Stimulated activated CD4-positive, alpha-beta T cell treated with anti-CD3 and anti-CD28 coated beads, Interleukin-4, amount 100 ng/mL, for 24 hours (primary cell): ENCODE measurements around the gene CABLES1.

Experiments used
- DNase-seq: peaks from one replicate; pipeline ENCODE4 v3.0.0-alpha.2; 2020

CABLES1 gene

DNA sequence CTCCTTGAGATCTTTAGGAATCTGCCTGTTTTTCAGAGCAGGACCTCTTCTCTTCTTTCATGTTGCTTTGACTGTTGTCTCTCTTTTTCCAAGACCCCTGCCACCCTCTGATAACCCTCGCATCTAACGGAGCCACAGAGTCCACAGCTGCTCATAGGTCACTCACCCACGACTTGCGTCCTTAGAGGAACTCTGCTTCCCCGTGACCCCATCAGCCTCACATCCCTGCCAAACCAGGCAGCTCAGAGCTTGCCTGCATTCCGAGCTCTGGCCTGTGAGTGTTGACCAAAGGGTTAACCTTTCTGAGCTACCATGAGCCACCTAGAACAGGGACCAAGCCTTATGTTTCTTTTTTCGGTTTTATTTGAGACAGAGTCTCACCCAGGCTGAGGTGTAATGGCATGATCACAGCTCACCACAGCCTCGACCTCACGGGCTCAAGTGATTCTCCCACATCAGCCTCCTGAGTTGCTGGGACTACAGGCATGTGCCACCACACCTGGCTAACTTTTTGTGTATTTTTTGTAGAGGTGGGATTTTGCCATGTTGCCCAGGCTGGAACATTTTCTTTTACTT is 36.4 kb downstream of the CABLES1 start:
- DNase-seq, result no peak

DNA sequence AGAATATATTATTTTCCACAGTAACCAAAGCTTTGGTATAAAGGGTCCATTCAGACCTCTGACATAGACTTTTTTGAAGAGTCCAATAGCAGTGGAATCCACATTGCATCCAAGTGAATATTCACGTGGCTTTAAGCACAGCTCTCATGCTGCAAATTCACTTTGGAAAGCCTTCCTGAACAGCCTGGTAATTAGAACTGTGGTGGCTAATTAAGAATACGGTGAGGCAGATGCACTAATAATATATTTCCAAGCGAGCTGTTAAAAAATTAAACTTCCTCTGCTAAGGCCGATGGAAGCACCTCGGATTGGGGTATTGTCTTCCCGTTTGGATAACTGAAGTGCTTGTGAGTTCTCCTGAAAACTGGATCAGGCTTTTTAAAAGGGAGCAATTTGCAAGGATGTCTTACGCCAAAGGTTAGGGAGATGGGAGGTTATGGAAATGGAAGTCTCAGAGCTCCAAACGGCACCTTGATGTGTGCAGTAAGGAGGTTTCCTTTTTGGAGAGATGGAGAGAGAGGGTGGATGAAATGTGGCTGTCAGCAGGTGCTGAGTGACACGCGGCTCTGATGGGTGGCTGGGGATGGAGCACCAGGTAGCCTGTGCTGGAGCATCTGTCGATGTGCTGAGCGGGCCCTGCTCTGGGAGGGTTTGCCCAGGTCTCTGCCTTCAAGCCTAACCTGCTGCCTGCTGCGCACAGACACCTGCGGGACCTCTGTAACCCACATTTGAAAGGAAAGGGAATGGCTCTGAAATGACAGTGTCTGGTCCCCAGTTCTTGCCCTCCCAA is 37.5 kb downstream of the CABLES1 start:
- DNase-seq, result no peak

DNA sequence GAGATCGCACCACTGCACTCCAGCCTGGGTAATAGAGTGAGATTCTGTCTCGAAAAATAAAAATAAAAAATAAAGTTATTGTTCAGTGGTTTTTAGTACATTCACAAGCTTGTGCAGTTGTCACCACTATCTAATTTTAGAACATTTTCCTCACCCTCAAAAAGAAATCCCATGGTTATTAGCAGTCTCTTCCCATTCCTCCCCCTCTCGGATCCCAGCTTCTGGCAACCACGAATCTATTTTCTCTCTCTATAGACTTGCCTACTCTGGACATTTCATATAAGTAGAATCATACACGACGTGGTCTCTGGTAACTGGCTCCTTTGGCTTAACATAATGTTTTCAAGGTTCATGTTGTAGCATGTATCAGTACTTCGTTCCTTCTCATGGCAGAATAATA is 38.6 kb downstream of the CABLES1 start:
- no peak for DNase-seq

DNA sequence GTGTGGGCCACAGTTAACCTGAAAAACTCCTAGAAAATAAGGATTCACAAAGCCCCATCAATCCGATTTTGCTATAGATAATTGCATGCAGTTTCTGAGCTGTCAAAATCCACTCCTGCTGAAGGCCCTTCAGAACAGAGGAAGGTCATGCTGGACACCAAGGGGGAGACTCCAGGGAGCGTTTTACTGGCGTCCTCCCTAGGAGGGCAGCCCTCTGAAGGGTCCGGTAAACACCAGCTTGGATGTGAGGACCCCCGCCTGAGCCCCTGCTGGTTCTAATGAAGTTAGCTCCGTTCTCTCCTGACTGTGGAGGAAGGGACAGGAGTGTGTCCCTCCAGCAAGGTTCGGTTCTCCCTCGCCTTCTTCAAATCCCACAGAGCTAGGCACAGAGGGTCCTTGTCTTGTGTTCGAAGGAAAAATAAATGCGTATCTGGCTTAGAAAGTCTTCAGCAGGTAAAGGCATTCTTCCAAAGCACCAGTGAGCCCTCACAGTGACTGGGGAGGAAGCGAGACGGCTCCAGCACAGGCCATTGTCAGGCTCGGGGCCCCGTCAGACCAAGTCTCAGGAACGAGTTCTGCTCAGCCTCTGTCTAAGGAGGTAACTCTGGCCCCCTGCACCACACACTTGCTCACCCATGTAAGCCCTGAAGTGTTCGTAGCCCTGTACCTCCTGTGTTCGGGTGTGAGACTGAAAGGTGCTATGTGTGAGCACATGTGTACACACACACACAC is 41.6 kb downstream of the CABLES1 start:
- DNase-seq, result no peak

DNA sequence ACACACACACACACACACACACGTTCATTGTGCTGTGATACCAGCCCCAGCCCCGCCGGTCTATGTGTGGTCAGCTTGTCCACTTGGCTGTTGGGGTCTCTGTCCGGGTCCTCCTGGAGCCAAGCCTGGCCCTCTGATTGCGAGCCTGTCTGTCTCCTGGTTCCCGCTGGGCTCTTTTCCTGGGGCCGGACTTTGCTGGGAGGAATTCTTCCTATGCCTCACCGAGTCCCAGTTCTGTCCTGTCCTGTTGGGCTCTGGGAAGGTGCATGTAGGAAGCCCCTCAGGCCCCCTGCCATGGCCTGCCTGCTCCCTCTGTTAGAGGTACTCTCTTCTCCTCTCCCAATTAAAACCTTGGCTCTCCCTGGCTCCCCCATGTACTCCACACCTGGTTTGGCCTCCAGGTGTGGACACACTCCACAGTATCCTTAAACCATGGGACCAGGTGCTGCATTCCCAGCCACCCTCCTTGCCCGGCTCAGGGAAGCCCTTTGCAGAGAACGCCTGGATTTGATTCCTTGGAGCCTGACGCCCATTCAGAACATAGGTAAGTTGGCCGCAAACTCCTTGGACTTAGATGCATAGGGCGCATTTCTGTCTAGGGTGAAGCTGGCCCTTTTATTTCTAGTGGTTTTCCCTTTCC is 42.3 kb downstream of the CABLES1 start:
- DNase-seq, result no peak

DNA sequence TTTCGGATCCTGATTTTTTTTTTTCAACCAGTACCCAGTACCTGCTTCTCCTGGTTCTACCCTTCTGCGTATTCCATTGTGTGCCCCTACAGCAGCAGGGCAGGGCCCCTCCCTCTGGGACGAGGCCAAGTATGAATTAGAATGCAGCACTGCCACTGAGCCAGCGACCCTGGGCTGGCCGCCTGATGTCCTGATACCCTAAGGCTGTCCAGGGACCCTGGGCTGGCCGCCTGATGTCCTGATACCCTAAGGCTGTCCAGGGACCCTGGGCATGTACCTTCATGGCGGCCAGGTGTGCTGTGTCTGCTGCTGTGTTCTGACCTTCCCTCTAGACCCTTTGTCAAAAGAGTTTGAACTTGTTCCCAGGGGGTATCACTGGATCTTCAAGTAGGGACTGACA is 42.9 kb downstream of the CABLES1 start:
- DNase-seq, result no peak

DNA sequence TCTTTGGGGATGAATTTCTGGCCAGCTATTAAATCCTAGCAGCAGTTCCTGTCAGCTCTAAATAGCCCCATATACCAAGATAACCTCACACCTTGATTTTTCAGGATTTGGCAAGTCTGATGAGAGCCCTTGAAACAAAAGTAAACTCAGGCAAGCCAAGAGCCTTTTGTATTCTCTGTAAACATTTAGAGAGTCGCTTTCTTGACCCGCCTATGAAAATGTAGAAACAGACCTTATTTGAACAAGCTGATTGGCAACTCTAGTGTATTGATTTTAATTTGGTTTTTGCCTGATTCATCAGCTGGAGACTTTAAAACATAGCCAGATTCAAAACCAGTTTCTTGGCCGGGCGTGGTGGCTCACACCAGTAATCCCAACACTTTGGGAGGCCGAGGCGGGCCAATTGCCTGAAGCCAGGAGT is 43.4 kb downstream of the CABLES1 start:
- no peak for DNase-seq

DNA sequence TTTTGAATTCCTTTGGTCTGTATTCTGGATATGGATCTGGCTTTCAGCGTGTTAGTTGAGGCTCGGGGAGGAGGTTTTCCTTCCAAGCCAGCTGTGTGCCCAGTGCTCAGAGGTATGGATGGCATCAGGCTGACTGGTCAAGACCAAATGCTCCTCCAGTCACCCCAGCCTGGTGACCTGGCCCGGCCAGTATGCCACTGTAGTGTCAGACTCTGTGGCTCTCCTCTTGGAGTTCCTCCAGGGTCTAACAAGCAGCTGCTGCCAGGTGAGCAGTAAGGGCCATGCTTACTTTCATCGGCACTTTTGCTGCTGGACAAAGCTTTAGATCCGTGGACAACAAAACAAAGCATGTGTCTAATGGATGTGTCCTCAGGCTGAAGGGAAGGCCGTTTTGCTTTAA is 44.1 kb downstream of the CABLES1 start:
- DNase-seq, result no peak

DNA sequence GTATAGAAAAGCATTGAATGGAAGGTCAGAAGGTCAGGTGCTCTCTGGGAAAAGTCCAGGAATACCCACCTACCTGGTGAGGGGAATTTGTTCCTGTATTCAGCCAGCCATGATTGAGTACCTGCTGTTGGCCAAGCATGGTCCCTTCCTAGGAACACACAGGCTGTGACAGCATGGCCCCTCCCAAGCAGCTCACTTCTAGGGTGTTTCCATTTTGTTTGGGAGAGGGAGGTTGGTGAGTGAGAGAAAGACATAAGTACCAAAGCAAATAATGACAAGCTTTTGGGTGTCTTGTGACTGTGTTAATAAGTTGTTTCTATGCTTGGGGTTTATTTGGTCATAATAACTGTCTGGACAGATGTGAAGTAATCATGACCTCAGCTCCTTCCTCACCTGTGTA is 46.3 kb downstream of the CABLES1 start:
- no peak for DNase-seq

DNA sequence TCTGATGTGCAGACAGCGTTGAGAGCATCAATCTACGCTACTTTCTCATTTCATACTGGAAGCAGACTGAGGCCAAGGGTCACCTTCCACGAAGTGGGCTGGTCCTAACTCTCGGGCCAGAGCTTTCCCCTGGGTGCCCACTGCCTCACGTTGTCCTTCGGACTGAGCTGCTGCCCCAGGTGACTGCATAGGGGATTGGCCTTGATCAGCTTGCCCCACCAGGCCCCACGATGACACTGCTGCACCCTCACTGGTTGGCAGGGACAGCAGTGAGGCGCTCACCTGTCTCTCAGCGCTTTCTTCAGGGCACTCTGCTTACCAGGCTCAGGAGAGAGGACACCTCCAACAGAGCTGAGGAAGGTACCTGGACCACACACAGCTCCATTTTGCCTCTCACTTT is 47.3 kb downstream of the CABLES1 start:
- no peak for DNase-seq

DNA sequence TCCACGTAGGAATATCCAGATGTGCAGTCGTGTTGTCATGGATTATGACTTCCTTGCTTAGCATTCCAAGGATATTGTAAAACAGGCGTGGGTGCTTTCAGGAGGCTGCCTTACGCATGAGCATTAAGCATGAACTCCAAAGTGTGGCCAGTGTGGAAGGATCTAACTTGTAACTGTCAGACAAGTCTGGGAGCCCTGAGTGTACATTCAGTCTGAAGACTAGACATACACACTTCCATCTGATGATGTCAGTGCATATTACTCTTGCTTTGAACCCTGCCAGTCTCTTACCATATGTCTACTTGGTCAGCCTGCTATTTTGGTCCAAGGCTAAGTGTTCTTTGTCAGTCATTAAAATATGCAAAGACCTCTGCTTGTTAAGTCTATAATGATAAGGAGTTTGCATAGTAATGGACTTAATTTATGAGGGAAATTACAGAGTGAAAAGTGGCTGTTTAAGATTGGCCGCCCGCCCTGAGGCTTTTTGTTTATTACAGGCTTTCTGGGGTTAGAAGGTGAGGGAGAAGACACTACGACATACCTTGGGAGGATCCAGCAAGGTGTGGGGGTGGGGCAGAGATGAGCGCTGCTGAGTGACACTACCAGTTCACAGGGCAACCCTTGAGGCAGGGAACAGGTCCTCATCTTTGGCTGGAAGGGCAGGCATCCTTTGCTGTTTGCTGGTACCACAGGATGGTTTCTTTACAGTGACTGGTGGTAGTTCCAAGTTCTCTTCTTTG is 48.3 kb downstream of the CABLES1 start:
- DNase-seq, result no peak

DNA sequence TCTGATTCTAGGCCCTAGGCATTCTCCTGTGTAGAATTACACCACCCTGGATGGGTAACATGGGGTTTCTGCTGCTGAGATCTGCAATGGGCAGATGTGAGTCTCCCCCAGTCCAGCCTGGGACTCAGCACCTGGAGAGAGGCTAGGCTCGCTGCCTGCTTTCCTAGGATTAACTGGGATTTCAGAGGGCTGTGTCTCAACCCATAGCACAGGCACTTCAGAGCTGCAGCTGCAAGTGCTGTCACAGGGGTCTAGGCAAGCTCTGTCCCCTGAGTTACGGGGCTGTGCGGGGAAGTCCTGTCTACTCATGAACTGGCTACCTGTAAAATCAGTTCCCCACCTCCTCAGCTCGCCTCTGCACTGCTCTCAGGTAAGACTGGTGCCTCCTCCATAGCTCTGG is 51.5 kb downstream of the CABLES1 start:
- DNase-seq, result no peak

DNA sequence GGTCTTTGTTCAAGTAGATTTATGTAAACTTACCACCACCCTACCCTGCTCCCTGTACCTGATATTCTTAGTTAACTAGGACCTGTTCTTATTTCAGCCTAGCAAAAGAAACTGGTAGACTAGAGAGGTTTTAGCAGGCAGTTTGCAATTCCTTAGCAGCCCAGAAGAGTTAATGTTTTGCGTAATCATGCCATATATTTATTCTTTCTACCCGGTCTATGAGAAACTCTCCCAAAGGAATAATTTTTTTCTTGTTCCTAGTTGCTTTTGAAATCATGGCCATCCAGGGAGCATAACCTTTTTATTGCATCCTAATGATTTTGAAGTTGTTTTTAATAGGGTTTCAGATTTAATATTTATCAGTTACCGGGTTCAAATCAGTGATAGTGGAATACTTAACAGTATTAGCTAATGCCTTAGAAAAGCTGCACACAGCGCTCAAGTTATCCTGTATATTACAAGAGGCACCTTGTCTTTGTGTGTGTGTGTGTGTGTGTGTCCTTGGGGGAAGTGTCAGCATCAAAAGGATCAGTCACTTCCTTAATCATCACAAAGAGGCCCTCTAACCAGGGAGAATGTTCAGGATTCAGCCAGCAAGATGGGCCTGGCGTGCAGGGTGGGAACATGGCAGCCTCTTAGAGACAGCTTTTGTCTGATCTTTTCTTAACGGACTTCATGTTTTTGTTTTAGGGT is 52.9 kb downstream of the CABLES1 start:
- no peak for DNase-seq

DNA sequence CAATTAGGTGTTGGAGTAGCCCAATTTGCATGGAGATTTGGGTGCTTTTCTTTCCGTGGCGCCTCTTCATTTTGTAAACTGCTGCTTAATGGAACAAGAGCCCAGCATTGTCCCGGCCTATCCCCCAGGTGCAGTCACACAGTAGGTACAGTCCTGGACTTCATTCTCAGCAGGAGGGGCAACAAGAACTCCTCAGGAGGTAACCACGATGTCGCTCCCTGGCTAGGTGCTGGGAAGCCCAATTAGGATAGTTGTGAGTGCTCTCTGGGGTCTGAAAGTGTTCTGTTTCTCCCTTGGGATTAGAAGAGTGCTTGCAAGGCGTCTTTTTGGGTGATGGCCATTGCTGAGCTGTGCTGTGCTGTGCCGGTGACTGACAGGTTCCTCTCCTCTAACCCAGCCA is 53.8 kb downstream of the CABLES1 start:
- no peak for DNase-seq

DNA sequence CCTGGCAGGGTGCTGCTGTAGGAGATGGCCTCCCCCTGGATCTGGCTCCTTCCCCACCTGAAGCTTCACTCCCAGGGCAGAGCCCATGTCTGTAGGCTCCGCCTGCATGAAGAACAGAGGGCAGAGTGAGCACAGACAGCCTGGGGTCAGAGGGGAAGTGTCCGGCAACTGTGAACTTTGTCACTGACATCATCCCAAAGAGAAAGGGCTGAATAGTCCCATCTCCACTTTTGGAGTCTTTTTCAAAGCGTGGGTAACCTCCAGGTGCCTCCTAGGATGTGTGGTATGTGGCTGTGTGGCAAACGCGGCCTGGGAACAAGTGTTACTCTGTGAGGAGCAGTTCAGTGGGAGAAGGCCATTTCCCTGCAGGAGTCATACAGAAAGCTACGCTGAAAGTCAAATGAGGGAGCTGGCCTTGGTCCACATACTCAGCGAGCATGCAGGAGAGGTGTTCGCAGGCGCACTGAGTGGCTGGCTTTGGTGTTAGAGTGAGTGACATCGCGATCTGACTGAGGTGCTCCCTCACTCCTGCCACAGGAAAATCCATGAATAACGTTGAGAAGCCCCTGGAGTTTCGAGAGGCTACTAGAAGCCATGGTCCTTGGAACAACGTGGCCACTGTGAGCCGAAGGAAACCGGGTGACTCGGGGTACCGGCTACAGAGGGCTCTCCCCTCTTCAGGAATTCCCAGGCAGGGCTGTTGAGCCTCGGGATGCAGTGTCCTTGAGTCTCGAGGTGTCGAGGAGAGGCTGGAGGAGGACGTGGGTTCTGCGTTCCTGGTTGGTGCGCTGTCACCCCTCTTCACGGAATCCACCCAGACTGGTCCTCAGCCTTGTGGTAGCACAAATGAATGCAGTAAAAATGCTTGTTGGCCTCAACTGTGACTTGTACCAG is 54.7 kb downstream of the CABLES1 start:
- no peak for DNase-seq

DNA sequence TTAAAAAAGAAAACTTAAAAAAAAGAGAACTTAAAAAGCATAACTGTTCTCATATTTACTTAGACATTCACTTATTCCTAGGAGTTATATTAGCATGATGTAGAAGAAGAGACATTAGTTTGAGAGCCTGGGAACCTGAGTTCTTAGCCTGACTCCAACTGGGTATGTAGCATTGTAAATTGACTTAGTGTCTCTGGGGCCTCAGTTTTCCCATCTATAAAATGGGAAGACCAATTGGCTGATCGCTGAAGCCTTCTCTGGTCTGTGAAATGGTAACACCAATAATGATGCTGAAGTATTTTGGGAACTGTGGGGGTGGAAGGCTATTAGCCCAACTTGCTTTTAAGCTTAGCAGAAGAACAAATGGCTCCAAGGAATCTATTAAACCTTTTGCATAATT is 55.9 kb downstream of the CABLES1 start:
- no peak for DNase-seq

DNA sequence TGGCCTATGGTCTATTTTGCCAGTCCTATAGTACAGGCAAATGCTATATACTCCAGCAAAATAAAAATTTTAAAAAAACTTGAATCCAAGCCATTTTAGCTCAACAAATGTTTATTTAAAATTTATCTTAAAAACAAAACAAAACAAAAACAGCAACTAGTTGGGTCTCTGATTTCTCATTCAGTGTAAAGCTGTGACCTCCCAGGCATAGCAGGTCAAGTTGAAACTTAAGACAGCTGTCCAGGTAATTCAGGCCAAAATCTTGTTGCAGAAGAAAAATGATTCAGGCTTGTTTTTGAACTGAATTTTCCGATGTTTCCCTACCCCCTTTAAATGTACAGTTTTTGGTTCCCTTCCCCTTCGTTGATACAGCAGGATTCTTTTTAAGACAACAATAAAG is 58.5 kb downstream of the CABLES1 start:
- no peak for DNase-seq

DNA sequence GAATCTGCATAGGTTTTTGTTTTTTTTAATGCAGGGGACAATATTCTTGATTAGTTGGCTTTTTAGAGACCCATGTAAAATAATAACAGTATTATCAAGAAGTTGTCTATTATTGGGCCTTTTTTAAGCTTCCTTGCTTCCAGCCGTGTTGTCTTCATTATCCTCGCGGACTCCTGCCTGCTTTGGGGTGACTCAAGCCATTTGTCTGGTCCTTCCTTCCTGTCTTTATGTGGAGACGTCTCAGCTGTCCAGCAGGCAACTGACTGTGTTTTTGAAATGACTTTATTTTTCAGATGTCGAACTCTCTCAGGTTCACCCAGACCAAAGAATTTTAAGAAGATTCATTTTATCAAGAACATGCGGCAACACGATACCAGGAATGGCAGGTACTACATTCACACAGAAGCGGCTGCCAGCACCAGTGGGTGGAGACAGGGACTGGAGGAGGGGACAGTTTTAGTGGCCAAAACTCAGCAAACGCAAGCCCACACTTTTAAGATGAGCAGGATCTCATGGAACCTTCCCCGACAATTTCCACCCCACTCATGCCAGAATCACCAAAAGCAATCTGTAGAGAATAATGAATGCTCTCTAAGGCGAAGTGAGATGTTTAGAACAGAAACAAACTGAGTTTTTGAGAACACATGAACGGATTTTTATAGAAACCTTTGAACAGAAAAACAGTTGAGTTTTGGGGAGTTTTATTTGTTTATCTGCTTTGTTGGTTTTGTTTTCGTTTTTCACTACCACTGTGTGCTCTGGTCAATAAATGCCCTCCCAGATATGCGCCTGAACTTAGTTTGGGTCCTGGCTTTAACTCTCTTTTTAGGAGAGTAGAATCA is 59.1 kb downstream of the CABLES1 start:
- no peak for DNase-seq

DNA sequence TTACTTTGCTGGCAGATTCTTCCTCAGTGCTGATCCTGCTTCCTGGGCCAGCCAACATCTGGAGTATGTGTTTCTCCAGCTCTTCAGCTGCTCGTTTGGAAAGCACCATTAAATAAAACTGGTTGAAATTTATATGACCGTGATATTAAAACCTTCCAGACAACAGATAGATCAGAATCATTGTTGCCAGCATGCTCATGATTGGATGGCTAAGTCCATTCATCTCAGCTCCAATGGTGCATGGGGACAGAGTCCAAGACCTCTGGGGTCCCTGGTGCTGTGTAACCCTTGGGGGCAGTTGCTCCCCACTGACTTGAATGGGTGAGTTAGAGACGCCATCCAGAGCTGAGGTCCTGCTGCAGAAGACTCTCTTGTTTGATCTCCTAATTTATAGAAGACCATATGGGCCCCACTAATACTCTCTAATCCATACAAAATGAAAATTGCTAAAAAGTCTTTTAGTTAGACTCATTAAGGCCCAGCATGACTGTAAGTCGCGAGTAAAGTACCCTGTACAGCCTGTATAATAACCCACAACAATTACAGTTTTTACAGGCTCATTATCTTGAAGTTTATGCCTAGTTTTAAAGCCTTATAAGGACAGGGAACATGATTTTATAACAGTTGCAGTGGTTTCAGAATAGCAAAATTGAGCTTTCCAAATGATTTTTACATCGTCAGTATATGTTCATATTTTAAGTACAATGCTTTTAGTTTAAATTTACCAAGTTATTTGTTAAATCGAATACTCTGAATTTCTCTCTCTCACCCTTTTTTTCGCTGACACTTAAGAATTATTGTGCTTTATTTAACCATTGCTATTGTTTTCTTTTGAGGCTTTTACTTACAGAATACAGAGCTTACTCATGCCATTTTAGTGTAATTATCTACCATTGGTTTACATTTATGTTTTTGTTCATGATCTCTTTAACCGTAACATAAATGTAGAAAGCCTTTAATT is 60.0 kb downstream of the CABLES1 start:
- no peak for DNase-seq
